ENCODE results near the gene MIX23.

Gene MIX23

DNA sequence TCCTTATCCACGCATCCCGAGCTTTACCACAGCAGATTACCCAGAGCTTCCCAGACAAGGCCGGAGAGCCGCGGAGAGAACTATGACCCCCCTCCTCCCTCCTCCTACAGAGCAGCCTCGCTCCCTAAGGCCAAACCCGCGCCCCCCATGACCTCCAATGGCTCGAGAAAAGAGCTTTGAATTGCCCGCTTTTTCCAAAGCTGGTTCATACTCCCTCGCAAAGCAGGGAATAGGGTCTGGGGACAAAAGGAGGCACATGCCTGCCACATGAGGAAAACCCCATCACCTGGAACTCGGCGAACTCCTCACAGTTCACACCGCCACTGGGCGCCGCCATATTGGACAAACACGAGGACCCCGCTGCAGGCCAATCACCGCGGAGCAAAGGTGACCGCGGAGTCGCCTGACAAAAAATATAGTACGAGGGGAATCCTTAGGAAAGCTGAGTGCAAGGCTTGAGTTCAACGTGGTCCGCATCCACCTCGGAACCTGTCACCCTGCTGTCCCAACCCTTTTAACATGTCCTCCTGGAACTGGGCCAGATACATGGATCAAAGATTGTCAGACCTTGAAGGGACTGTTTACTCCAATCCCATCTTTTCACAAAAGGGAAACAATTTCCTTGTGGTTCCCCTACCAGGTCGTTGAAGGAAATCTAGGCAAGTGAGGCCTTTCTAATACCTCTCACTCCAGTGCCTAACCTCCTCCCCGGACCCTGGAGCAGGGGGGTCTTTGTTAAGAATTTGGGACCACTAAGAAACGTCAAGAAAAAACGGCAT, at the start of gene MIX23:
MIX23 (minus strand) TSS at position 344 of the 779 bp plus-strand sequence; CDS start at position 337, 7 bp downstream.
- peak; percentile 92 for DNase-seq (ENCODE audit: low spot score)

DNA sequence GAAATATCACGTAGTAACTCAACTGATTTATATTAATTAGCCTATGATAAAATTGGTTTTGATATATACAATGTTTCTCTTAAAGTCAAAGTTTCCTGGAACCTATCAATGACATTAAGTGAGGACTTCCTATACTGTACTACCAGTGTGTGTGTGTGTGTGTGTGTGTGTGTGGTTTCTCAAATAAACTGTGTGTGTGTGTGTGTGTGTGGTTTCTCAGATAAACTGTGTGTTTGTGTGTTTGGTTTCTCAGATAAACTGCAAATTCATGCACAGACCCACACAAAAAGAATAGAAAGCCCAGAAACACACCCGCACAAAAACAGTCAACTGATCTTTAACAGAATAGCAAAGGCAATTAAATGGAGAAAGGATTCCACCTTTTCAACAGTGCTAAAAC, 47.3 kb upstream of the MIX23 start:
- DNase-seq (ENCODE audit: low spot score): no peak

DNA sequence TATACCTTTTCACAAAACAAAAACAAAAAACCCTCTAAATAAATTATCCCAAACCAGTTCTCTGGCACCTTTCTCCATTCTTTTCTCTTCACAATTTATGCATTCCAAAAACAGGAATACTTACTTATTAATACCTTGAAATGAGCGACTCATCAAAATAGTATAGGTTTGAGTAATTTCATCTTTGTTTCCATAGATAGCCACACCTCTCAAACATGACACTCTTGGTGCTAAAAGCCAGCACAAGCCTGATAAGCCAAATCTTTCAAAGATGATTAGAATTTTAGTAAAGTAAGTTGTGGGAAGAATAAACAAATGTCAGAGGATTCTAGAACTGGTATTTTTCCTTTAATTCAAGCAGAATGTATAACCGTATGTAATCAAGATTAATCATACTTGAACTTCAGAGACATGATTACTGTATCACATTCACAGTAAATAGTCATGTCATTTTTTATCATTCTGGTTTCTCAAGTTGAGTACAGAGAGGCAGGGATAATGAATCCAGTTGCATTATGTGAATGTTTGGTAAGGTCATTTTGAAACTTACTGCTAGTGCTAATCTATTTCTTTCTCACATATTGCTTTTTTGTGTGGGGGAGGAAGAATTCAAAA, 44.9 kb upstream of the MIX23 start:
- DNase-seq (ENCODE audit: low spot score): no peak

DNA sequence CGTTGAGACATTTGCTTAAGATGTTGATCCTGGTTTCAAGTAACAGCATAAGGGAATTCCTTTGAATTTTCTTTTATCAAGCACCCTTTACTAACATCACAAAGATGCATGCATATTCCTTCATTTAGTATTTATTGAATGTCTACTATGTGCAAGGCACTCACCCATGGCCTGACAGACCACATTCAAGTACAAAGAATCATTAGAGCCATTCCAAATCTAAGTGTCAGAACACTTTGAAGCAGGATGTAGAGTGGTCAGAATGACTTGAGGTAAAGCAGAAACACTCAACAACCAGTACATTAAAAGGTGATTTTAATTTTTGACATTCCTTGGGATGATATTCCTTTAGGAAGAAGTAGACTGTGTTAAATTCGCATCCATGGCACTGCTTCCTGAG, 38.8 kb upstream of the MIX23 start:
- no peak for DNase-seq (ENCODE audit: low spot score)

DNA sequence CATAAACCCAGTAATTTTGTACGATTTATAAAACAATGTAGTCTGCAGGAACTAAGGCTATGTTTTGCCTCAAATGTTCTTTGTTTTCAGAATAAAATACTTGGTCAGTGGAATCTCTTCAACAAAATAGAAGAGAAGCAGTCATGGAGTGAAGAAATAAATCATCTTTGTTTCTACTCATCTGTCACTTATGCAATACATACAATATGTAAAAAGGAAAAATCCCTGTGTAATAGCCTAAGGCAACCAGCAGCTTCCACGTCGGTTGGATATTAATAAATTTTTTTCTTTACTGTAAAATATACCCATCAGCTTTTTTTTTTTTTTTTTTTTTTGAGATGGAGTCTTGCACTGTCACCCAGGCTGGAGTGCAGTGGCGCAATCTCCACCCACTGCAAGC, 38.1 kb upstream of the MIX23 start:
- DNase-seq (ENCODE audit: low spot score): no peak

DNA sequence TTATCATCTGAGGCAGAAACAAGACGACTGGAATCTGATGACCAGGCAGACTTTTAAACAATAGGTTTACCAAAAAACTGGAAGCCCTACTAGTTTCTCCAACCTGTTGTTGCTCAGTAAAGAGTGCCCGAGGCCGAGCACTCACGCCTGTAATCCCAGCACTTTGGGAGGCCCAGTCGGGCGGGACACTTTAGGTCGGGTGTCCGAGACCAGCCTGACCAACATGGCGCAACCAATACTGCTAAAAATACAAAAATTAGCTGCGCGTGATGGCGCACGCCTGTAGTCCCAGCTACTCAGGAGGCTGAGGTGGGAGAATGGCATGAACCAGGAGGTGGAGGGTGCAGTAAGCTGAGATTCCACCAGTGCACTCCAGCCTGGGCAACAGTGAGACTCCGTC, 33.9 kb upstream of the MIX23 start:
- DNase-seq (ENCODE audit: low spot score): no peak

DNA sequence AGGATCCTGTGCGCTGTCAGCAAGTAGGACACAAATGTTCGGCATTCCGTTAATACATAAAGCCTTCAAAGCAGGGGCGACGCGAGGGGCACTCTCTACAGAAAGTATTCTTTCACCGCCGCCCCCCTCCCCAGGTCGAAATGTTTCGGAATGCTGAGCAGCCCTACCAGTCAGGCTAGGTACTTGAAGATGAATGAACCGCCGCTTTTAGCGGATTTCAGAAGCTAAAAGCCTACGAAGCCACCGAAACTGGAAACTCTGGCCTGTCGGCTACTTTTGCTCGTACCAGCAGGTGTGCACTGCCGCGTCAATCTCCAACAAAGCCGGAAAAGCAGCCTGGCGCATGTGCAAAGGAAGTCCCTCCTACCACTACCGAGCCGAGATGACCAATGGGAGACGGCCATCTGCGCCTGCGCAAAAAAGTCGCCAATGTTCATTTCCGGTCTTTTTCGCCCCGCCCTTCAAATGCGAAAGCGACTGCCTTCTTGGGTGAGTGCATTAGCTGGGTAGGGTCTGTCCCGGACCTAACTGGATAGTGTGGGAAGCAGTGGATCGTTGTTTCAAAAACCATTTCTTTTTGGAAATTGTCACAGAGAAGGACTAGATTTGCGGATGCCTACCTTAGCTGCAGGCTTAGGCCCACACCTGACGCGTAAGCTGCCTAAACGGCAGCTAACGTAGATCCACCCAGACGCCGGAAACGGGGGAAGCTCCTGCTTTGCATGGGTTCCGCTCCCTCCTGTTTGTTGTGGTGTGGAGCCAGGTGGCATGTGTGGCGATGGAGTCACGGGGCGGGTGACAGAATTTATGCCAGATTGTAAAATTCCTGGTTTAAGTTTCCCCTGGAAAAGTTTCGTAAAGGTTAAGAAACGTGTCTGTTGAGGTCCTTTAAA, 33.0 kb upstream of the MIX23 start, which contains the start of gene WDR5B:
WDR5B (minus strand) TSS at position 301 of the 893 bp plus-strand sequence. CDS start 534 bp downstream, outside the sequence.
- peak; percentile 100 for DNase-seq (ENCODE audit: low spot score)

DNA sequence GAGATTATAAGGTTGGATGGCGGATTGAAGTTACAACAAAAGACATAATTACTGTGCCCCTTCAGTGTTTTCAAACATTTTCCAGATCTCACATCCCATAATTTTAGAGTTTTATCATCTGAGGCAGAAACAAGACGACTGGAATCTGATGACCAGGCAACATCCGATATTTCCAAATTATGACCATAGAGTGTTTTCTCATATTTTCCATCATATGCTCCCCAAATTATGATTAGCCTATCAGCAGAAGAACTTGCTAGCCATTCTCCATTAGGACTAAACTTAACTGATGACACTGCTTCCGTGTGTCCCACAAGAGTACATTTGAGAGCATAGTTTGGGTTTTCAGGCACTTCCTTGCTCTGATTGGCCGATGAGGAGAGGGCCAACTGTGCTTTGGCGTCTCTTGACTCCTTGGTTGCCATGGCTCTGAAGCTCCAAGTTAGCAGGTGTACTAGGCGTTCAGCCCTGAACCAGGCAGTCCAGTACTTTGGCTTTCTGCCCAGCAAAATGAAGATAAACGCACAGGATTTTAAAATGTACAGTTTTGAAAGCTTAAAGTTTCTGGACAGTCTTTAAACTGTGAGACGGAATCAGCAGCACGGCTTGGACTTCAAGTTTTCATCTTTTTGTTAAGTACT, 32.2 kb upstream of the MIX23 start:
- peak; percentile 56 for DNase-seq (ENCODE audit: low spot score)

DNA sequence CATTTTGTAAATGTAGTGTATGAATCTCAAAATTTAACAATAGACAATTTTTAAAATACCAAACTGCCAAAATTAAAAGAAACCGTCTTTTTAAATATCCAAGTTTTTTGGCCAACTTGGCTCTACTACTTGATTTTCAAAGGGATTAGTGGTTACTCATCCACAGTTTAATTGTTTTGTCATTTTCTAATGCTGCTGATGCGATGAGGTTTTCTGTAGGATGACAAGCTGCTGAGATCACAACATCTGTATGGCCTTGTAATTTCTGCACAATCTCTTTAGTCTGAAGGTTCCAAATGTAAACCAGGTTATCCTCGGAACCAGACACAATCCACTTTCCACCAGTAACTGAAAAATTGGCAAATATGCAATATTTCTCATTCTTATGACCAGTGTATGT, 31.4 kb upstream of the MIX23 start:
- no peak for DNase-seq (ENCODE audit: low spot score)

DNA sequence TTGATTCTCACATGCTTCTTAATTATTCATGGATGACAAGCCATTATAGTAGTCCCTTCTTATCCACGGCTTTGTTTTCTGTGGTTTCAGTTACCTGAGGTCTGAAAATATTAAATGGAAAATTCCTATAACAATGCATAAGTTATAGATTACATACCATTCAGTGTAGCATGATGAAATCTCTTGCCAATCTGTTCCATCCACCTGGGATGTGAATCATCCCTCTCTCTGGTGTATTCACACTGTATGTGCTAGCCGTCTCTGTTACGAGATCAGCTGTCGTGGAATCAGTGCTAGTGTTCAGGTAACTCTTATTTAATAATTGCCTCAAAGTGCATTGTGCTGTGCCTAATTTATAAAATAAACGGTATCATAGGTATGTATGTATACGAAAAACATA, 27.6 kb upstream of the MIX23 start:
- no peak for DNase-seq (ENCODE audit: low spot score)

DNA sequence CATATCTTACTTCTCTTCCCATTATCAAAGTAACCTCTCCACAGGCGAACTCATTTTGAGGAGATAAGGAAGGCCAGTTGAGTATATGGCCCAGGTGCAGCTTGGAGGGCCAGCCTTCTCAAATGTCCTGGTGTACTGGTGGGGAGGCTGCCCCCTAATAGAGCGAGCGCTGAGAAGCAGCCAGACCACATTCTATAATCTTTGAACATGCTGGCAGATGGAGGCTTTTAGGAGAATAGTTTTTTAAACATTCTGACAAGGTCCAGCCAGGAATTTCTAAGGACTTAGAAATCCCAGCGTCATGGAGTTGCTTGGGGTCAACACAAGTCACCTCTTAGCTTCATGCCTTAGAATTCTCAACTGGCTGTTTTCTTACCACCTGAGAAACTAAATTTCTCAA, 27.1 kb upstream of the MIX23 start:
- no peak for DNase-seq (ENCODE audit: low spot score)

DNA sequence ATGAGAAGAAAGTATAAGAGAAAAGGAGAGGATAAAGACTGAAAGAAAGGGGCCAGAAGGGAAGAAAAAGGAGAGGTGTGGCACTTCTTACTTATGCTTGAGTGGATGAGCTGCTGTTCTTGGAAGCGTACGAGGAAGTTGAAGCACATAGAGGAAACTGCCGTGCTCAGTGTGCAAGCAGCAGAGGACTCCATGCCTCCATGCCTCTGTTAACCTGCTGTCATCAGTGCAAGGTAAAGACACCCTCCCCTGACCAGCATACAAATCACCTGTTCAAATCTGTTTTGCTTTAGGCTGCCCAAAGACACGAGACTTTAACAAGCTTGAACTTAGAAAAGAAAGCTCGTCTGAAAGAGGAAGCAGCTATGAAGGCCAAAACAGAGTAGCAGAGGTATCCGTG, 26.4 kb upstream of the MIX23 start:
- DNase-seq (ENCODE audit: low spot score): no peak

DNA sequence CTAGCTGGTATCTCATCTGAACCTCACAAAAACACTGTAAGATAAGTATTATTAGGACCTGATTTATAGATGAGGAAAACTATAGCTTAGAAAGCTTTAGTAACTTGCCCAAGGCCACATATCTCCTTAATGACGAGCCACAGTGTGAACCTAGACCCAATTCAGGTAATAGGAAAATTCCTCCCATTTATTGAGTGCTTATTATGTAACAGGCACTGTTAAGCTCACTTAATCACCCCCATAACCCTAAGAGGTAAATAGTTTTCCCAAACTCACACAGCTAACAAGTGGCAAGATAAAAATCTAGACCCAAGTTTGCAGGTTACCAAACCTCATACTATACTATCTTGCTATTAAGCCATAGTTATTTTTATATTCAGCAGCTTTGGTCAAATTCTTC, 24.9 kb upstream of the MIX23 start:
- DNase-seq (ENCODE audit: low spot score): no peak

DNA sequence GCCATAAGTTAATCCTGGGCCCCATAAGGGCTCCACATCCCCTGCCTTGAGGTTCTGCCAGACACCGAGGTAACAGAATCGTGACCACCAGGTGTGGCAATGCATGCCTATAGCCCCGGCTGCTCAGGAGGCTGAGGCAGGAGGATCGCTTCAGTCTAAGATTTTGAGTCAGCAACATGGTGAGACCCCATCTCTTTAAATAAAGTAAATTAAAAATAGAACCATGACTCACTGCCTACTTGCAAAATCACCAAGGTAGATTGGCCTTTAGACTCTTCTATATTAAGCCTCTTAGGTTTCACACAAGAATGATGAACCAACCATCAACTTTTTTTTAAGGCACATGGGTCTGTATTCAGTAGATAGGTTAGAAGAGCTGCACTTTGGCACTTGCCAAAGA, 23.2 kb upstream of the MIX23 start:
- DNase-seq (ENCODE audit: low spot score): no peak

DNA sequence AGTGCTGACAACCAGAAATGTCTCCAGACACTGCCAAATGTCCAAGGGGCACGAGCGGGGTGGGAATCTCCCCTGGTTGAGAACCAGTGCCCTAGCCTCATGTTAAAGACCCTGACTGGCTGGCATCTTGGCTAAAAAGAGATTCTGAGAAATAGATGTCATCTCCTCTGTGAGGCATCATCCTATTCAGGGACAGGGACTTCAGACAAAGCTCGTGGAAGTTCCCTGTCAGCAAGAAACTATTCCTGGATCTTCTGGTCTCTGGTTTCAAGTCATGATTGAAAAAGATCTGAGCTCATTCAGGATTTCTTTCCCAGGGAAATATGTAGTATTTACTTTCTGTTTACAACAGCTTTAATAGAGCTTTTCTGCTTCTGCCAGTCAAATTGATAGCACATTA, 22.0 kb upstream of the MIX23 start:
- no peak for DNase-seq (ENCODE audit: low spot score)

DNA sequence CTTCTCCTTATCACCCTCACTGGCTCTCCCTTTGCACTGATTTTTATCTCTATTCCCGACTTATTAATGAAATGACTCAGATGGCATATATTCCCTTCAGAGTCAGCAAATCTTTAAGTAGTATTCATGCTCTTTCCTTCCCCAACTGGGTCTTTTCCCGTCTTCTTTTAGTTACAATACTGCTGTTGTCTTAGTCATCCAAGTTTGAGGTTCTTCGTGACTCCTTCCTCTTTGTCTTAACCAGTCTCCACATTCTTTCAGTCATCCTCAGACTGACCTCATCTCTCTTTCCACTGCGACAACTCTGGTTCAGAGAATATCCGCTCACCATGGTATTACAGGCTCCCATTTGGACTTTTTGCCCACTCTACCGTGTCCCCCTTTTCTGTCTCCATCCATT, 20.5 kb upstream of the MIX23 start:
- peak; percentile 26 for DNase-seq (ENCODE audit: low spot score)

DNA sequence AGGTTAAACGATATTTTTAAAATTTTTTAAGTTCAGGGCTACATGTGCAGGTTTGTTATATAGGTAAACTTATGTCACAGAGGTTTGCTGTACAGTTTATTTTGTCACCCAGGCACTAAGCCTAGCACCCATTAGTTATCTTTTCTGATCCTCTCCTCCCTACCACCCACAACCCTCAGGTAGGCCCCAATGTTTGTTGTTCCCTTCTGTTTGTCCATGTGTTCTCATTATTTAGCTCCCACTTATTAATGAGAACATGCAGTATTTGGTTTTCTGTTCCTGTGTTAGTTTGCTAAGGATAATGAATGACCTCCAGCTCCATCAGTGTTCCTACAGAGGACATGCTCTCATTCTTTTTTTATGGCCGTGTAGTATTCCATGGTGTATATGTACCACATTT, 15.9 kb upstream of the MIX23 start:
- DNase-seq (ENCODE audit: low spot score): no peak

DNA sequence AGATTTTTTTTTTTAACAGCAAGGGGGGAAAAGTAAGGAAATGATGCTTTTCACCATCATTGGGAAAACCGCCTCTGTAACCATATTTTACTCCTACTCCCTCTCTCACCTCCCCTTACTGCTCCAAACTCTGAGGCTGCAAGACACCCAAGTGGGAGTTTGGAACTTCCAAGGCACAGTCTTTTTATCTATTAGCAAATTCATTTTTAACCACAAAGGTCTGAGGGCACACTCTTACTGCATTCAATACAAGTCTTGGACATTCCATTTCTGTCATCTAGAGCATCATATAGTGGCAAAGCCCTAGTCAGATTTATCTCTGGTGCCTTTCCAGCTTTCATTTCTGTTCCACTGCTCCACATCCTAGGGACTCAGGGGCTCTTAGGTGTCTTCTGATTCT, 14.2 kb upstream of the MIX23 start:
- no peak for DNase-seq (ENCODE audit: low spot score)

DNA sequence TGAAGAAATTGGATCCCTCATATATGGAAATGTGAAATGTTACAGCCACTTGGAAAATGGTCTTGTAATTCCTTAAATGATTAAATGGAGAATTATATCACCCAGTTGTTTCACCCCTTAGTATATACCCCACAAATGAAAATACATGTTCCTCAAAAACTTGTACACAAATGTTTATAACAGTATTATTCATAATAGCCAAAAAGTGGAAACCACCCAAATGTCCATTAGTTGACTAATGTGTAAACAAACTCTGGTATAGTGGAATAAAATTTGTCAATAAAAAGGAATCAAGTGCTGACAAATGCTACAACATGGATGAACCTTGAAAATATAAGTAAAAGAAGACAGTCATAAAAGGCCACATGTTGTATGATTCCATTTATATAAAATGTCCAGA, 13.5 kb upstream of the MIX23 start:
- no peak for DNase-seq (ENCODE audit: low spot score)

DNA sequence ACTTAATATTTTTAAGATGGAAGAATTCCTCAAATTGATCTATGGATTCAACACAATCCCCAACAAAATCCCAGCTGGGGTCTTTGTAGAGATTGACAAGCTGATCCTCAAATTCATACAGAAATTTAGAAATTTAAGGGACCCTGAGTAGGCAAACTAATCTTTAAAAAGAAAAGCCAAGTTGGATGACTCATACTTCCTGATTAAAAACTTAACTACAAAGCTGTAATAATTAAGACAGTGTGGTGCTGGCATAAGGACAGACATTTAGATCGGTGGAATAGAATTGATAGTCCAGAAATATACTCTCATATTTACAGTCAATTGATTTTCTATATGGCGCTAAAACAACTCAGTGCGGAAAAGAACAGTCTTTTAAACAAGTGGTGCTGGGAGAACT, 12.6 kb upstream of the MIX23 start:
- no peak for DNase-seq (ENCODE audit: low spot score)

DNA sequence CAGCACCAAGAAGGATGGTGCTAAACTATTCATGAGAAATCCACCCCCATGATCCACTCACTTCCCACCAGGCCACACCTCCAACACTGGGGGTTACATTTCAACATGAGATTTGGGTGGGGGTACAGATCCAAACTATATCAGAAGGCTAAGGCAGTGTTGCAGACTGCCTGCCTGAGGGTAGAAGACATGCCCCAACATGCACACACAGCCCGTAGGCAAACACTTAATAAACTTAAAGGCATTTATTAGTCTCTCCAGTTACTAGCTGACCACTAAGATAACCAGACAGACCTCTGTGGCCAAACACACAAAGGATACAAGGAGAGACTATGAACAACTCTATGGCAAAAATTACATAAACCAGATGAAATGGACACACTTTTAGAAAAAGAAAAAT, 11.1 kb upstream of the MIX23 start:
- DNase-seq (ENCODE audit: low spot score): no peak
